ENCODE measurements around the gene ABLIM1. TPM values are rescaled to one million over a fixed set of nuclear protein-coding genes. Genes with fewer than 3 reads are reported as not detected.

Gene ABLIM1
- total RNA-seq, 4 donors from 2014 or later, result 84.7 to 203 (median 150) TPM

DNA sequence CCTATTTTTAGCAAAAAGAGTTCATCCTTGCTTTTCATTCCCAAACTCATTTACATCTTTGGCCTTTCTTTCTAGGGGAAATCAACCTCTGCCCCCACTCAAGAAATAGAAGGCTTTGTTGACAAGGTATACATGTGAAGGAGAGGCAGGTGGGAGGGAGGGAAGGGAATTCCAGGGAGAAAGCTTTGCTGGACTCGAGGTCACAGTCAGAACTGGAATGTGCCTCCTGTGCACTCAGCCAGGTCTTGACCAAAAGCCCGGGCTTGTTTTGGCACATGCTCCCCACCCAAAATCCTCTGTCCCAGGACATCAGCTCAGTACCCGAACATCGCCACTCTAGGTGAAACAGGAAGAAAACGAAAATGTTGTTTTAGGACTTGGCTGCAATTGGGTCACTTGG, 61.3 kb downstream of the ABLIM1 start:
- Histone ChIP-seq H3K4me1 (no peaks in the 10 kb centered on the region), H3K36me3 (peaks cover 0 to 8% of the 10 kb centered on the region in 2 donors), H3K4me3 (no peak overlapping the region), H3K27me3 (no peaks in the 10 kb centered on the region), H3K27ac (no peak overlapping the region), H3K9me3 (no peaks in the 10 kb centered on the region)
- TF ChIP-seq, protein P1, sequence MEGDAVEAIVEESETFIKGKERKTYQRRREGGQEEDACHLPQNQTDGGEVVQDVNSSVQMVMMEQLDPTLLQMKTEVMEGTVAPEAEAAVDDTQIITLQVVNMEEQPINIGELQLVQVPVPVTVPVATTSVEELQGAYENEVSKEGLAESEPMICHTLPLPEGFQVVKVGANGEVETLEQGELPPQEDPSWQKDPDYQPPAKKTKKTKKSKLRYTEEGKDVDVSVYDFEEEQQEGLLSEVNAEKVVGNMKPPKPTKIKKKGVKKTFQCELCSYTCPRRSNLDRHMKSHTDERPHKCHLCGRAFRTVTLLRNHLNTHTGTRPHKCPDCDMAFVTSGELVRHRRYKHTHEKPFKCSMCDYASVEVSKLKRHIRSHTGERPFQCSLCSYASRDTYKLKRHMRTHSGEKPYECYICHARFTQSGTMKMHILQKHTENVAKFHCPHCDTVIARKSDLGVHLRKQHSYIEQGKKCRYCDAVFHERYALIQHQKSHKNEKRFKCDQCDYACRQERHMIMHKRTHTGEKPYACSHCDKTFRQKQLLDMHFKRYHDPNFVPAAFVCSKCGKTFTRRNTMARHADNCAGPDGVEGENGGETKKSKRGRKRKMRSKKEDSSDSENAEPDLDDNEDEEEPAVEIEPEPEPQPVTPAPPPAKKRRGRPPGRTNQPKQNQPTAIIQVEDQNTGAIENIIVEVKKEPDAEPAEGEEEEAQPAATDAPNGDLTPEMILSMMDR (IDR thresholded peaks at IDR 0.05 in 4 of 5, conservative IDR thresholded peaks at IDR 0.05 in 1 of 5), result no peak
- no peak for TF ChIP-seq POLR2A (IDR thresholded peaks at IDR 0.05)
- intact Hi-C loops (cut with DNase I; ENCODE audit: low total_unique reads), result no loop called here
- no peak for ATAC-seq
- in situ Hi-C loops (cut with MboI; ENCODE audit: low sequenced_read_pairs in 4 of 4), result no loop called here
- DNase-seq, result no peak

DNA sequence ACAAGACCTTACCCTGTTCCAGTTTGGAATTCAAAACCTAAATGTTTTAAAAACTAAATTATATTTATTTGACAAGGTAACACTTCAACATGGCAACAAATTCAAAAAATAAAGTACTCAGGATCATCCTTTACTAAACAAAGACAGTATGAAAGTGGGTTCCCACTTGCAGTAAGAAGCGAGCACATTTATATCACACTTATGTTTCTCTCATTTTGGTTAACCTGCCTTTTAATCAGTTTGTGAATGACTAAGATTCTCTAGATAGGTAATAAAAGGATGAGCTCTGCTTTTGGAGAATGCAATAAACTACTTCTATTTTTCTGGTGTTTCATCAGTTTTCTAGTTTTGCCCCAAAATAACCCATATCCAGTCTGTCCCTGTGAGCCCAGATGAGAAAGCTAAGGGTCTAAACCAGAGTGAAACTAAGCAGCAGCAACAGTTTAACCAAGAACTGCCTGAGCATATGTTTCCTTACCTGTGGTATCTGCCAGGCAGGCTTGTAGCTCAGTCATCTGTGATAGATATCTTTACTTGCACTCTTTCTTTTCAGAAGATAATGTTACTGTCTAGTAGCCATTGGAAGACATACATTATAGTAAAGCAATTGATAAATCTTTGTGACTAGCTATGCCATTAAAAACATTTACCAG, 64.1 kb downstream of the ABLIM1 start:
- Histone ChIP-seq H3K36me3 (no peaks in the 10 kb centered on the region), H3K27ac (no peak overlapping the region), H3K4me3 (no peak overlapping the region), H3K27me3 (no peaks in the 10 kb centered on the region), H3K9me3 (no peaks in the 10 kb centered on the region), H3K4me1 (no peaks in the 10 kb centered on the region)
- ATAC-seq (no peak), DNase-seq (no peak)
- in situ Hi-C loops (cut with MboI; ENCODE audit: low sequenced_read_pairs in 4 of 4), result no loop called here
- intact Hi-C loops (cut with DNase I; ENCODE audit: low total_unique reads), result no loop called here
- TF ChIP-seq POLR2A (IDR thresholded peaks at IDR 0.05), result no peak
- TF ChIP-seq, protein P1 (IDR thresholded peaks at IDR 0.05 in 4 of 5, conservative IDR thresholded peaks at IDR 0.05 in 1 of 5), result no peak

DNA sequence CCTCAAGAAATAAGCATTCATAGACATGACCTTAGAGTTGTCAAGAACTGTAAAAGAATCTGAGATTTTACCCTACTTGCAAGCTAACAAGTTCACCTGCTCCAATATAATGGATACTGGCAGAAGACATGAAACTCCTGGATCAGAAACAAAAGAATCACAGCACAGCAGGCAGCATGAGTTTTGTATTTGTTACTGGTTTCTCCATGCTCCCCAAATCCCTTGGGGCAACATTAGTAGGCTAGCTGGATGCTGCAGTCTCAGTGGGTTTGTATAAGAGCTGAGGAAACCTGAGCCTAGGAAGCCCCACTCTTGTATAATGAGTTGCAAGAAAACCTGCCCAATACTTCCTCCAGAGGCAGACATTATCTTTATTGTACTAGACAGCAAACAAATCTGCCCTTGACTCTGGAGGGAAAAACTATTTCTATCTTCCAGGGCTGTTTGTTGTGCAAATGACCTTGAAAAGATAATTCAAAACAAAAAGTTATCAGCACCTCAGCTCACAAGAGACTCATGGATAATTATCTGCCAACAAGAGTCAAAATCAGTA, 64.8 kb downstream of the ABLIM1 start:
- no peak for DNase-seq
- no peaks in the 10 kb centered on the region for H3K9me3 ChIP-seq
- no peaks in the 10 kb centered on the region for H3K27me3 ChIP-seq
- no peak for ATAC-seq
- TF ChIP-seq, protein P1 (IDR thresholded peaks at IDR 0.05 in 4 of 5, conservative IDR thresholded peaks at IDR 0.05 in 1 of 5), result no peak
- no peak for TF ChIP-seq POLR2A (IDR thresholded peaks at IDR 0.05)
- intact Hi-C loops (cut with DNase I; ENCODE audit: low total_unique reads), result no loop called here
- H3K4me1 ChIP-seq, result no peaks in the 10 kb centered on the region
- no peaks in the 10 kb centered on the region for H3K36me3 ChIP-seq
- in situ Hi-C loops (cut with MboI; ENCODE audit: low sequenced_read_pairs in 4 of 4), result no loop called here
- H3K4me3 ChIP-seq, result no peak overlapping the region
- no peak overlapping the region for H3K27ac ChIP-seq

DNA sequence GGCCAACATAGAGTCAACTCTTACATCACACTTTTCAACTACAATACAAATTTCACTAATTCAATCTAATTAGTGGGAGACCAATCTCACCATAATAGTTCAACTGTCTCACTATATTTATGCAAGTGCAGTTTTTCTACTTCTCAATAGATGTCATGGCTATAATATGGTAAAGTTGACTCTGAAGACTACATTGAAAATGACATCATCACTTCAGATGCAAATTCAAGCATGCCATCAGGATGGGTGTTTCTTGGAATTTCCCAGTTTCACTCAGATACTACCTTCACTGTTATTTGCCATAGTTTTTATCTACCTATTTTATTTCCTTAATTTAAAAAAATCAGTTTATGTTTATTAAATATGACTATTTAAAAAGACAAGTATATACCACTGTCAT, 67.1 kb downstream of the ABLIM1 start:
- ATAC-seq (no peak), DNase-seq (no peak)
- Histone ChIP-seq H3K4me1 (no peaks in the 10 kb centered on the region), H3K27me3 (no peaks in the 10 kb centered on the region), H3K27ac (no peak overlapping the region), H3K4me3 (no peak overlapping the region), H3K36me3 (no peaks in the 10 kb centered on the region), H3K9me3 (no peaks in the 10 kb centered on the region)
- in situ Hi-C loops (cut with MboI; ENCODE audit: low sequenced_read_pairs in 4 of 4), result no loop called here
- TF ChIP-seq POLR2A (IDR thresholded peaks at IDR 0.05), result no peak
- TF ChIP-seq, protein P1 (IDR thresholded peaks at IDR 0.05 in 4 of 5, conservative IDR thresholded peaks at IDR 0.05 in 1 of 5), result no peak
- intact Hi-C loops (cut with DNase I; ENCODE audit: low total_unique reads), result no loop called here
